Spinal cord (tissue), 10 donors: ENCODE data around the gene SS18L1. TPM values are rescaled to one million over a fixed set of nuclear protein-coding genes. Genes with fewer than 3 reads are reported as not detected.

Source experiments
- DNase-seq, 6 donors: peaks; one replicate each; pipeline versions ENCODE4 v3.0.0 to v3.0.0-alpha.2; 2013 to 2015; ENCODE audit warnings: low spot score in 6 of 6, low read depth in 4 of 6
- H3K27ac ChIP-seq: one replicate; pipeline ENCODE4 v1.5.1; 2013; ENCODE audit warnings: low read depth, low read length, control low read depth
- H3K27me3 ChIP-seq: one replicate; pipeline ENCODE4 v1.6.1; 2013; ENCODE audit warnings: low read length; ENCODE audit not compliant: control insufficient read depth, insufficient read depth
- H3K36me3 ChIP-seq: one replicate; pipeline ENCODE4 v1.6.1; 2013; ENCODE audit warnings: low read length; ENCODE audit not compliant: control insufficient read depth, insufficient read depth
- H3K4me1 ChIP-seq: one replicate; pipeline ENCODE4 v1.6.1; 2013; ENCODE audit warnings: low read length; ENCODE audit not compliant: control insufficient read depth, insufficient read depth
- H3K4me3 ChIP-seq: one replicate; pipeline ENCODE4 v1.5.1; 2013; ENCODE audit warnings: low read depth, low read length, control low read depth
- H3K9me3 ChIP-seq: one replicate; pipeline ENCODE4 v1.6.1; 2013; ENCODE audit warnings: low read length; ENCODE audit not compliant: control insufficient read depth, insufficient read depth
- WGBS: methylation state at CpG from one replicate; pipeline ENCODE4 v1.1.5; 2013; ENCODE audit warnings: missing lambda C conversion rate; ENCODE audit not compliant: insufficient coverage; 5-methylcytosine and 5-hydroxymethylcytosine counted together
- polyA plus RNA-seq, 2 donors: library from polyadenylated mRNA; unstranded; fragments of 120-200 nt; gene quantifications; one replicate each; pipeline ENCODE4 v1.2.1, GENCODE V29; 2013; ENCODE audit not compliant: insufficient read length in 2 of 2
- total RNA-seq, 2 donors: library from RNA; depleted of rRNA in 1 of 2; stranded (reverse); fragments of 120-200 nt in 1 of 2; fragments of >200 nt in 1 of 2; gene quantifications; one replicate each; pipeline versions ENCODE4 v1.2.3 to v1.2.4, GENCODE V29; 2013 to 2014
- donor health status: healthy.

Gene SS18L1
- total and polyA plus RNA-seq, 4 donors, result 21.5 to 58.2 (median 47.5) TPM

DNA sequence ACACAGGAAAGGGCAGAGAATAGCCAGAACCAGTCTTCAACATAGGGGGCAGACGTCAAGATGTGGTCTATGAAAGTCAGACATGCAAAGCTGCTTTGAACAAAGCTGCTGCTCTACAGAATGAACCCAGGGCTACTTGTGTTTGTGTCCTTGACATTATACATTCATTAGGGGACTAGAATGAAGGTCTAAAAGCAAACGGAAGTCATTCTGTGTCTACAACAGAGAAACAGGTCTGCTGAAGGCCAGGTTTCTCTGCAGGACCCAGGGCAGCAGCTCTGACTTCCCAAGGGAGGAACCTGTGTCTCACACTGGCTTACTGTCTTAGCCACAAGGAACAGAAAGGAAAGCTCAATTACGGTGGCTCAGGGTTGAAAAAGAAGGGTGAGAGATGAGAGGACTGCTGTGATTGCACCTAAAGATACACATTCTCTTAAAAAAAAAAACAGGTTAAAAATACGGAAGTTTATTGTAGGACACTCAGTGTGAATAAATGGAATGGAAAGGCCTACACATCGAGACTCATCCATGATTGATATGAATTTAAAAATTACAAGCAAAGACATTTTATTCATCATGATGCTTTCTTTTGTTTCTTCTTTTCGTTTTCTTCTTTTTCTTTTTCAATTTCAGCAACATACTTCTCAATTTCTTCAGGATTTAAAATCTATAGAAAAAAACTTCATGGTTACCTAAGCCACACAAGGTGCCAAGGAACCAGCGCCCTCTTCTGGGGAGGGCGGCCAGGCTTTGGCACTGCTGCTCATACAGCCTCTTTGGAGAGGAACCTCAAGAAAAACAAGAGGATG lies 7.1 kb upstream of the SS18L1 start:
- peaks cover 91% of the 10 kb centered on the region for H3K36me3 ChIP-seq
- no peaks in the 10 kb centered on the region for H3K27me3 ChIP-seq
- peaks cover 8% of the 10 kb centered on the region for H3K4me1 ChIP-seq
- H3K9me3 ChIP-seq, result no peaks in the 10 kb centered on the region
- no peak overlapping the region for H3K27ac ChIP-seq
- no peak overlapping the region for H3K4me3 ChIP-seq
- peak in 2 of 6 donors; percentile 79 to 80 for DNase-seq
- WGBS, result 43% methylated on average over 5 of the region's 8 CpGs

DNA sequence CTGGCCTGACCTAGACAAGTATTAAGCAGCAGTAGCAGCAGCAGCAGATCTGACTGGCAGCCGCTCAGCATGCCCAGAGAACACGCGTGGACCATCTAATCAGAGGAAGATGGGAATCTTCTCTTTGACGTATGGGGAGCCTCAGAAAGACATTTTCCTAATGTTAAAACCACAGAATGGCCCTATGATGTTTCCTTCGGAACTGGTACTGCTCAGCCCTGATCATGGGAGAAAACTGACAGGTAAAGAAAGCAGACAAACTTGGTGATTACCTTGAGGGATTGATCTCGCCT lies 6.5 kb upstream of the SS18L1 start:
- 83% methylated on average over 4 of the region's 6 CpGs for WGBS
- Histone ChIP-seq H3K36me3 (peaks cover 88% of the 10 kb centered on the region), H3K4me3 (no peak overlapping the region), H3K4me1 (peaks cover 13% of the 10 kb centered on the region), H3K27me3 (no peaks in the 10 kb centered on the region), H3K27ac (no peak overlapping the region), H3K9me3 (no peaks in the 10 kb centered on the region)
- DNase-seq, result no peak

DNA sequence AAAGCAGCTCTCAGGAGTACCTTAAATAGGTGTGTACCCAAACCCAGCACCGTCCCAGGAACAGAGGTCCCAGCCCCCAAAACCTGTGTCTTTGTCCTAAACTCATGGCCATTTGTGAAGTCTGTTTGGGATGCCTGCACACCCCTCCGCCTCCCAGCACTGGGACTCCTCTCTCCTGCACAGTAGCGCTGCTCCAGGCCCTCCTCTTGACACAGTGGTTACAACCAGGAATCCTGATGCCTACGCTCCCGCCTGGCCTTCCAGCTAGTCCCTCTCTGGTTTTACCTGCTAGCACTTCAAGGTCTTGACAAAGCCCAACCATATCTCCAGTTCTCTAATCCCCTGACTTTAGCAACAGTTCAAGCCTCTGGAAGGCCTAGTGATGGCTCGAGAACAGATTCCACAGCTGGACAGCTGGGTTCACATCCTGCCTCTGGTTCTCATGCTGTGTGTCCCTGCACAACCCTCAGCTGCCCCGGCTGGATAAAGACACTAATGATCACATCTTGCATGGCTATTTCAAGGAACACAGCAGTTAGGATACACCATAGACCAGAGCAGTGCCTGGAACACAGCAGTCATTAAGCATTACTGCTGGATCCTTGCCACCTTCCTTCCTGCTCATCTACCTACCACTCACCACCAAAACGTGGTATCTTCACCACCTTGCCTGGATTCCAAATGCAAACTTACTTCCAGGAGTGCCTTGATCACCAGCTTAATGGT lies 5.9 kb upstream of the SS18L1 start:
- Histone ChIP-seq H3K27ac (no peak overlapping the region), H3K27me3 (no peaks in the 10 kb centered on the region), H3K4me3 (no peak overlapping the region), H3K9me3 (no peaks in the 10 kb centered on the region), H3K36me3 (peaks cover 82% of the 10 kb centered on the region), H3K4me1 (peaks cover 15% of the 10 kb centered on the region)
- 88% methylated on average over 8 of the region's 8 CpGs for WGBS
- DNase-seq, result no peak

DNA sequence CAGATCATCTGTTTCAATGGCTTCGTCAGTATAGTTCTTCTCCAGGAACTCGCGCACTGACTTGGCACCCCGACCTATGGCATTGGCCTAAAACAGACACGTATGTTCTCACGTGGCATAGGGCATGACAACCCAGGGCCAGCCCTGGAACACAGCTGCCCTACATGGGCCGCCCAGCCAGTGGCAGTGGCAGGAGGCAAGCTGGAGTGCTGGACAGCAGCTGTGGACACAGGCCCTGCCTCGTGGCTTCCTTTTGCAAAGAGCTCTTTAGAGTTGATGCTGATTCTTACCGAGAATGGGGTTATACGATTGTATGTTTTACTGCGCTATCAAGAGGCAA lies 5.4 kb upstream of the SS18L1 start:
- DNase-seq, result no peak
- no peak overlapping the region for H3K27ac ChIP-seq
- WGBS, result 85% methylated on average over 11 of the region's 11 CpGs
- H3K36me3 ChIP-seq, result peaks cover 77% of the 10 kb centered on the region
- H3K4me3 ChIP-seq, result no peak overlapping the region
- H3K4me1 ChIP-seq, result peaks cover 15% of the 10 kb centered on the region
- no peaks in the 10 kb centered on the region for H3K27me3 ChIP-seq
- H3K9me3 ChIP-seq, result no peaks in the 10 kb centered on the region

DNA sequence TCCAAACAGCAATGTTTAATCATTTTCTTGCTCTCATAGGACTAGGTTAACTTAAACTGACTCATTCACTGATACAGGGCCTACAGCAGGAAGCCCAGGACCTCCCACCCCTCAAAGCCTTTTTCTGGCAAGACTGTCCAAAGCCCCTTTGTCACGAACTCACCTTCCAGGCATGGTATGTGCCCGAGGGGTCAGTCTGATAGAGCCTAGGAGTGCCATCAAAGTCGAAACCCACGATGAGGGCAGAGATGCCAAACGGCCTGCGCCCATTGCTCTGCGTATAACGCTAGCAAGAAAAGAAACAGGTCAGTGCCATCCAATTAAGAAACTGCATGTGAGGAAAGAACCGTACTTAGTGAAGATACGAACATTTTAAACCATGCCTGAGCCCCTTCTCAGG lies 4.7 kb upstream of the SS18L1 start:
- Histone ChIP-seq H3K36me3 (peaks cover 69% of the 10 kb centered on the region), H3K9me3 (no peaks in the 10 kb centered on the region), H3K27me3 (no peaks in the 10 kb centered on the region), H3K27ac (no peak overlapping the region), H3K4me3 (no peak overlapping the region), H3K4me1 (peaks cover 15% of the 10 kb centered on the region)
- no peak for DNase-seq
- WGBS, result 96% methylated on average over 10 of the region's 10 CpGs

DNA sequence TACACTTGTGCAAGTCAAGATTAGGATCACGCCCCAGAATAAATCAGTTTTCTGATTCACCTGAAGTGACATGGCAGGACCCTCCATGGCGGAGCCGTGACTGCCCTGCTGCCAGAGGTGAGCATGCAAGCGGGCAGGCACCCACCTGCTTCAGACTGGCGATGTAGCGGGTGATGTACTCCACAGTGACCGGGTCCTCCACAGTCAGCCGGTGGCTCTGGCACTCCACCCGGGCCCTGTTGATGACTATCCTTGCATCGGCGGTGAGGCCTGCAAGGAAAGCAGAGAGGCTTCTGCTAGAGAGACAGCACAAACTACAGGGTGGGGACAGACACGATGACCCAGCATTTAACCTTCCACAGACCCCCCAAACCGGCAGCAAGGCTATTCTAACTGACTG lies 3.9 kb upstream of the SS18L1 start:
- H3K9me3 ChIP-seq, result no peaks in the 10 kb centered on the region
- H3K27ac ChIP-seq, result no peak overlapping the region
- no peaks in the 10 kb centered on the region for H3K27me3 ChIP-seq
- WGBS, result 92% methylated on average over 11 of the region's 13 CpGs
- no peak overlapping the region for H3K4me3 ChIP-seq
- no peak for DNase-seq
- peaks cover 18% of the 10 kb centered on the region for H3K4me1 ChIP-seq
- H3K36me3 ChIP-seq, result peaks cover 63% of the 10 kb centered on the region

DNA sequence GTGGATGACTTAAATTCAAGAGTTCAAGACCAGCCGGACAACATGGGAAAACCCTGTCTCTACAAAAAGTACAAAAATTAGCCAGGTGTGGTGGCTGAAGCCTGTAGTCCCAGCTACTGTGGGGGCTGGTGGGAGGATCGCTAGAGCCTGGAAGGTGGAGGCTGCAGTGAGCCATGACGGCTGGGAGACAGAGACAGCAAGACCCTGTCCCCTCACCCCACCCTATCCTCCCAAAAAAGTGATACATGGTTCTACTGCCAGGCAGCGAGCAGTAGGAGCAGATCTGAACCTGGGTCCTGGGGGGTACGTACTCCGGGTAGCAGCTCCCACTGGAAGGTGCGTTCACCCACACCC lies 2.5 kb upstream of the SS18L1 start:
- no peak for DNase-seq
- H3K27ac ChIP-seq, result no peak overlapping the region
- WGBS, result 90% methylated on average over 4 of the region's 7 CpGs
- peaks cover 28% of the 10 kb centered on the region for H3K4me1 ChIP-seq
- no peak overlapping the region for H3K4me3 ChIP-seq
- no peaks in the 10 kb centered on the region for H3K9me3 ChIP-seq
- H3K27me3 ChIP-seq, result no peaks in the 10 kb centered on the region
- H3K36me3 ChIP-seq, result peaks cover 51% of the 10 kb centered on the region

DNA sequence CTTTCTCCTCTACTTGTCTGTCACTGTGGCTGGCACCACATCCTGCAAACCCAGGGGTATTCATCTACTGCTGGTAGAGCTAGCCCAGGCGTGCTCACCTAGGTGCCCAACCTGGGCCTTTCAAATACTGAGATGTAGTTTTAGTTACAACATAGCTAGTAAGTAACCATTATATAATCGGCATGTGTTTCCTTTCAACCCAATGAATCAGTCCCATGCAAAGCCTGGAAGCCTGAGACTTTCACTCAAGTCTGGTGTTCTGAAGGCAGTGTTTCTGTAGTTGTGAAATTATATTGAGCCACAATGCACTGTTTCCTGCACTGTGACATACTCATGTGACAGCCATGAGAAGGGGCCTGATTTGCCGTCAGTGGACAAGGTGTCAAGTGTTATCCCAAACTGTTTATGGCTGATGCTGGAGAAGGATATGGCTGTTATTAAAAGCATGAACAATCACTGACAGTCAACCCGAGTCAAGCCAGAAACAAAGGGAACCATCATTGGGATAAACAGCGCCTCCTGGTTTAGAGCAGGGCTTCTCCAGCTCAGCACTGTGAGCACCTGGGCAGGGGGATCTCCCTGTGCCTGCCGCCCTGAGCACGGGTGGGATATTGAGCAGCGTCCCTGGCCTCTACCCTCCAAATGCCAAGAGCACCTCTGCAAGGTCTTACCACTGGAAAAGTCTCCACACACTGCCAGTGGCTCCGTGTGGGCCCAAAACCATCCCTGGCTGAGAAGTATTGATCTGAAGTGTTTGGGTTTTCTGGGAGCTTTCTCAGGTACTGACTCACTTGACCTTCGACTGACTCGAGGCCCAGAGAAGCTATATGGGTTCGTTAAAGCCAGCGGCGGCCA lies 1.9 kb upstream of the SS18L1 start:
- H3K36me3 ChIP-seq, result peaks cover 46% of the 10 kb centered on the region

DNA sequence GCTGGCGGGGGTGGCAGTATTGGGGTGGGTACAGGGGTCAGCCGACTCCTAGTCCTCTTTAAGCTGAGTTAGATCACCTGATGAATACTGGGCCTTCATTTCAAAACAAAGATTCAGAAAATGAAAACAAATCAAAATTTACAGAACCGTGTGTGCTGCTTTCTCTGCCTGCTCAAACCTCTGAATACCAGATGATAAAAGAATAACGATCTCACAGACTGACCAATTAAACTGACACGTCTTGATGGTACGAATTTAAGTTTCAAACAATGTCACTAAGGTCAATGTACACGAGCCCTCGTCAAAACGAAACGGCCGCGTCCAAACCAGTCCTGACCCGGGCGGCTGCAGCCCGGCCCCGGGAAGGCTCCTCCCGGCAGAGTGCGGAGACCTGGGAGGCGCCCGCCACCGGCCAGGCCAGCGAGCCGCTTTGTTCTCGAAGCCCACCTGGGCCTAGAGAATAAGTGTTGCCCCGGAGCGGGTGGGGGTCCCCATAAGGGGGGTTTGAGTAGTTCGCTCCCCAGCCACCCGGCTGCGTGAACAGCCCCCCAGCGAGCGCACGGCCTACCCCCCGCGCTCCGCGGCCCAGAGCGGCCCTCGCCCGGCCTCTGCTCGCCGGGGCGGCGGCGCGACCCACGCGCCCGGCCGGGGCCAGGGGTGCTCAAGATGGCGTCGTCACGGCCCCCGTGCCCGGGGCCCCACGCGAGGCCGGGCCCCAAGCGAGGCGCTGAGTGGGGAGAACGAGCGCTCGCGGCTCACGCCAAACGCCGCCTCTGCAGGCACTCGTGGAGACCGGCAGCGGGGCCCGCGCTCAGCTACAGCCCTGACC lies 1.1 kb upstream of the SS18L1 start:
- Histone ChIP-seq H3K36me3 (peaks cover 44% of the 10 kb centered on the region), H3K27ac (peak overlapping the region; percentile 69), H3K27me3 (no peaks in the 10 kb centered on the region), H3K4me3 (peak overlapping the region; percentile 52), H3K9me3 (no peaks in the 10 kb centered on the region), H3K4me1 (peaks cover 33% of the 10 kb centered on the region)
- WGBS, result under 1% methylated on average over 68 of the region's 71 CpGs
- peak in 2 of 6 donors; percentile 7 to 21 for DNase-seq

More for the DNA sequence above, 1.9 kb upstream of the SS18L1 start:
- Histone ChIP-seq H3K4me3 (peak overlapping the region; percentile 52), H3K4me1 (peaks cover 28% of the 10 kb centered on the region), H3K27ac (peak overlapping the region; percentile 52), H3K27me3 (no peaks in the 10 kb centered on the region), H3K9me3 (no peaks in the 10 kb centered on the region)
- 13% methylated on average over 5 of the region's 14 CpGs for WGBS
- DNase-seq, result peak in 2 of 6 donors; percentile 20 to 27
